GM19025 (cell line): ENCODE measurements around the gene FRMPD2.
"Not testable (repeated sequence)": the region's sequence is repeated elsewhere in the genome, so short reads cannot be mapped to it uniquely, and the experiment has no call there.

Experiments
- ATAC-seq: cut with Tn5 transposase; IDR thresholded peaks from one replicate; pipeline ENCODE4 v1.9.1; 2021; ENCODE audit warnings: mild to moderate bottlenecking, low read depth, moderate library complexity; ENCODE audit not compliant: unreplicated experiment

The FRMPD2 gene

GRCh38 chr10:48211777-48212176 lies 62.7 kb downstream of the FRMPD2 start:
- no peak for ATAC-seq

GRCh38 chr10:48210966-48211365 lies 63.5 kb downstream of the FRMPD2 start:
- no peak for ATAC-seq

DNA sequence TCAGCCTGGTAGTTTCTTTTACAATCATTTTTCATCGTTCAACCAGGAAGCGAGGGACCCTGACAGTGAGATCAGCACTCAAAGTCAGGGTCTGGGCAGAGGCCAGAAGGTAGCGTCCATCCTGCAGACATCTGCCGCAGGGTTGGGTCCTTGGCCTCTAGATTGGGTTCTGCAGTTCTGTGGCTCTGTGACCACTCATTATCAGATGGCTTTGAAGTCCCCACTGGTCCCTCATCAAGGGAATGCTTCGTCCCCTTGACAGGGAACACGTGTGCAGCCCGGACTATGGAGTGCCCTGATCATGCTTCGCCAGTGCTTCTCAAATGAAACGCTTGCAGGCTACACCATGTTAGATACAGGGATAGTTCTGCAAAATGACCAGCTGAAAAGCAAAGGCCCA lies 64.1 kb downstream of the FRMPD2 start:
- ATAC-seq: no peak

DNA sequence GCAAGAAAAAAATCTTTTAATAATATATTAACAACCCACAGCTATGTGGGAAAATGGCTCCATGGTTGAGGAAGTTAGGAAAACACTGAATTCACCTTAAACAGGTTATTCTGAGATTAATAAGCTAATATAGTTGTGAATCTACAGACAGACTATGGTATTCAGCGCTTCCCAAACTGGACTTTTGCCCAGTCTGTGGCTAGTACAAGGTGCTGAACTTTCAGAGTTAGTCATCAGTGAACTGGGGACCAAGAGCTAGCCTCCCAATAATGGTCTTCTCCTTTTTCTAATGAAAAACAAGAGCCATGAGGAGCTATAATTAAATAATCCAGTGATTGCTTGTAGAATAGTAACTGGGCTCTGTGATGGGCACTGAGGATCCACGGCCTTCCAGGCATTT lies 65.3 kb downstream of the FRMPD2 start:
- ATAC-seq: no peak

- ATAC-seq: no peak
Observed at GRCh38 chr10:48207853-48208252, 66.6 kb downstream of the FRMPD2 start.

GRCh38 chr10:48206482-48207250 lies 67.8 kb downstream of the FRMPD2 start:
- ATAC-seq: no peak

GRCh38 chr10:48205918-48206317 lies 68.6 kb downstream of the FRMPD2 start:
- ATAC-seq: peak; percentile 55

- ATAC-seq: no peak
Observed at GRCh38 chr10:48199580-48200377, 74.7 kb downstream of the FRMPD2 start.

DNA sequence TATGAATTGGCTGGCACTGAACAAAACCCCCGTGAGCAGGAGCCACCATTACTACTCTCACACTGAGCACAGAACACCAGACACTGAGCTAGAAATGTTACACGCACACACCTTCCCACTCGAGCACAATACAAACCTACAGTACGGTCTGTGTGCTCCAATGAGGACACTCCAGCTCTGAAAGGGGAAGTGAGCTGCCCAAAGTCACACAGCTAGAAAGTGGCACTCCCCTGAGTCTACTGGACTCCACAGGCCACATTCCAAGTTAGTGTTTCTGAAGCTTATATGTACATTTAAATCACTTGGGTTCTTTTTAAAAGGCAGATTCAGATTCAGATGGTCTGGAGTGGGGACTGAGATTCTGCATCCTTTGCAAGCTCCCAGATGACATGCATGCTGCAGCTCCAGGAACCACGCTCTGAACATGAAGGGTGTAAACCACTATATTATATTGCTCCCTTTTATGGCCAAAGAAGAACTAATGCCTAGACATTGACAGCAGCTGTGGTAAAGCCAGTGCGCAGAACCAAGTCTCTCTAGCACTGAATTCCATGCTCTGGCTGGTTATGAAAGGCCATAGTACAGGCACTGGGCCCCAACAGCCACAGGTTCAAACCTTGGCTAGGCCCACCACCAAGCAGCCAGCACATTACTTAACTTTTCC lies 77.1 kb downstream of the FRMPD2 start:
- ATAC-seq: no peak

DNA sequence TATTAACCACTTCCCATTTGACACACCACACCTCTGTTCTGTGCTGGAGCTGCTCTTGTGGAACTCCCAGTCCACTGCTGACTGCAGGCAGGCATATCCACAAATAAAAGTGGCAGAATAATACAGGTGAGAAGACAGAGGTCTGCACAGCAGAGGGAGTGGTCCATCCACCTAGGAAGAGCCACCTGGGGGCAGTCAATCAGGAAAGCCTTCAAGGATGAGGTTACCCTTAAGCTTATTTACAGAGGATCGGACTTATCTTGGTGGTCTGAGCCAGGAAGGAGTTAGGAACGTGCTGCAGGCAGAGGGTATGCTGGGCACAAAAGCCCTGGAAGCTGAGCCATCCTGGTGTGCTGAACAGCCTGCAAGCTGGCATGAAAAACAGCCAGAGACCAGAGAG lies 78.7 kb downstream of the FRMPD2 start:
- no peak for ATAC-seq

- no peak for ATAC-seq
Observed at GRCh38 chr10:48194830-48195229, 79.7 kb downstream of the FRMPD2 start.

GRCh38 chr10:48193556-48193955 lies 80.9 kb downstream of the FRMPD2 start:
- no peak for ATAC-seq

DNA sequence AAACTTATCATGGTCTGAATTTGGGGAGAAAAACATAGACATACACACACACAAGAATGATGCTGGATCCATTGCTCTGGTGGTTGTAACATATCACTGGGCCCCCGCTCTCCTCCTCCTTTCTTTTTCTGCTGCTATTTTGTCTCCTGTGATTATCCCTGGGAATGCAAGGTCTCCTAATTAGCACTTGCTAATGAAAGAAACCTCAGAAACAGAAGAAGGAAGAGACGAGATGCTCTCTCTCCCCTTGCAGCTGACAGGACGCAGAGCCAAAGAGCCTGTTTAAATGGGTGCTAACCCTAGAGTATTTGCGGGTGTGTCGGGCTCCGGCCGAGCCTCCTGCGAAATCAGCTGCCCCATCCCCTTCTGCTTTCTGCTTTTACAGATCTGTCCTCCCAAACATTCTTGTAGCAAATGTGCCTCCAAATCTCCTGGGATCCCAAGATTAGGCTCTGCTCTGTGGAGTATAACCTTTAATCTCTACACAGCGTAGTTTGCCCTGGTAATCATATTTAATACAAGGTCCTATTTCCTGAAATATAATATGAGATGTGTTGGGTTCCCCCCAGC lies 81.5 kb downstream of the FRMPD2 start:
- no peak for ATAC-seq

GRCh38 chr10:48187713-48188485 lies 86.6 kb downstream of the FRMPD2 start:
- no peak for ATAC-seq

- ATAC-seq: no peak
Observed at GRCh38 chr10:48187126-48187525, 87.4 kb downstream of the FRMPD2 start.

- ATAC-seq: not testable (repeated sequence)
Observed at GRCh38 chr10:48186264-48186804, 88.2 kb downstream of the FRMPD2 start.

DNA sequence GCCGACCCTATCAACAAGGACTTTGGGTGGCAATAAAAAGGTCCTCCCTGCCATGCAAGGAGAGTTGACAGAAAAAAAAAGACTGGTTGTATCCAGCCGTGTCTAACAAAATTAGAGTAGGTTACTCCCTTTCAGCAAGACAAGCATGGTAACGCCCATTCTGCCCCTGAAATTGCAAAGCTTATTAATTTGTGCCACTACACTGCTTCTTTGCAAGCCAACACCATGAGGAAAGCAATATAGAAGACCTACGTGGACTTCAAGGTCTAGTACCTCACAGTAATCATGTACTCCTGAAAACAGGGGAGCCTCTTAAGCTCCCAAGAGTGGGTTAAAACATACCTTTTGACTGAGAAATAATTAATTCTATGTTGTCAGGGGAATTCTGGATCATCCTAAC lies 90.3 kb downstream of the FRMPD2 start:
- ATAC-seq: no peak

DNA sequence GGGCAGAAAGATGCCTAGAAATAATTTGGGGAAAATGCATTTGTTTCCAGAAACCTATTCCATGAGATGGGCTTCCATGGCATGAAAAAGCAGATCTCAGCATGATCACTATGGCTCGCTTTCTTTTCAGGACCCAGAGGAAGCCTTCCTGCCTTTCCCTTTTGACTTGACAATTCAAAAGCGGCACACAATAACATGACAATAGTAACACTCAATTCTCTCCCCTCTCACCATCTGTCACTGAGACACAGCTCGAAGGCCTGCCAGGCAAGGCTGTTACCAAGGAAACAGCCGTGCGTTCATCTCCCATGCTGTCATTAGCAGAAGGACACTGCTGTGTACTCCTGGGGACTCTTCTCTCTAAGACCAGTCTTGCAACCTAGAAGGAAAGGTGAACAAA lies 101.8 kb downstream of the FRMPD2 start:
- not testable (repeated sequence) for ATAC-seq

DNA sequence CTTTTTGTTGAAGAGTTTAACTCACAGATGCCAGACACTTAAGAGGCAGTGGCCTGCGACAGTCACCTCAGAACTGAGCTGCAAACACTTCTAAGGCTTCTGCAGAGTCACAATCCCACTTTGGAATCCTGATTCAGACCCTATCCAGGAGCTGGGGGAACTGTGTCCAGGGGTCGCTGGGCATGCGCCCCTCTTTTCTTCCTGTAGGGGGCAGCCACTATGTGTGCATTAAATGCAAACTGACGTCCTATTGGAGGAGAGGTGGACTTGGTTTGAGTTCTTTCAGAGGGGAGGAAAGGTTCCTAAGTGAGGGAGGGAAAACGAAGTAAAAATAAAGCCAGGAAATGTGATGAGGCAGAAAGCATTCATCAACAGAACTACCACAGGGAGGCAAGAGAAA lies 113.8 kb downstream of the FRMPD2 start:
- ATAC-seq: not testable (repeated sequence)

- ATAC-seq: not testable (repeated sequence)
Observed at GRCh38 chr10:48160163-48160562, 114.3 kb downstream of the FRMPD2 start.
